ENCODE data around the gene PRKAR1A. TPM values are rescaled to one million over a fixed set of nuclear protein-coding genes. Genes with fewer than 3 reads are reported as not detected.
"Not testable (repeated sequence)": the region's sequence is repeated elsewhere in the genome, so short reads cannot be mapped to it uniquely, and the experiment has no call there.

PRKAR1A gene
- total RNA-seq, 1 donor from 2014 or later: 226 TPM

- no peak for FAIRE-seq
- no peak for TF ChIP-seq CTCF (IDR thresholded peaks at IDR 0.05; ENCODE audit: insufficient read depth, low read length, severe bottlenecking)
- no peak overlapping the region for H3K4me3 ChIP-seq (ENCODE audit: low read depth, low read length)
Measured at GRCh38 chr17:68480885-68481284, 31.3 kb upstream of the PRKAR1A start.

GRCh38 chr17:68482576-68483041 is 29.6 kb upstream of the PRKAR1A start:
- DNase-seq (ENCODE audit: low read depth) (no peak), FAIRE-seq (peak; percentile 40)
- Histone ChIP-seq H3K36me3 (ENCODE audit: control insufficient read depth, insufficient read depth, low read length) (no peaks in the 10 kb centered on the region), H3K27me3 (ENCODE audit: control insufficient read depth, insufficient read depth, low read length) (peaks cover 7% of the 10 kb centered on the region), H3K4me3 (ENCODE audit: low read depth, low read length) (no peak overlapping the region)
- TF ChIP-seq CTCF (IDR thresholded peaks at IDR 0.05; ENCODE audit: insufficient read depth, low read length, severe bottlenecking): no peak

More at GRCh38 chr17:68480885-68481284, 31.3 kb upstream of the PRKAR1A start:
- DNase-seq (ENCODE audit: low read depth): no peak
- Histone ChIP-seq H3K27me3 (ENCODE audit: control insufficient read depth, insufficient read depth, low read length) (peaks cover 7% of the 10 kb centered on the region), H3K36me3 (ENCODE audit: control insufficient read depth, insufficient read depth, low read length) (no peaks in the 10 kb centered on the region)

- TF ChIP-seq CTCF (IDR thresholded peaks at IDR 0.05; ENCODE audit: insufficient read depth, low read length, severe bottlenecking): no peak
- no peak for DNase-seq (ENCODE audit: low read depth)
- H3K36me3 ChIP-seq (ENCODE audit: control insufficient read depth, insufficient read depth, low read length): no peaks in the 10 kb centered on the region
- peaks cover 7% of the 10 kb centered on the region for H3K27me3 ChIP-seq (ENCODE audit: control insufficient read depth, insufficient read depth, low read length)
- no peak for FAIRE-seq
- H3K4me3 ChIP-seq (ENCODE audit: low read depth, low read length): no peak overlapping the region
Measured at GRCh38 chr17:68484458-68484857, 27.8 kb upstream of the PRKAR1A start.

GRCh38 chr17:68489919-68490318 is 22.3 kb upstream of the PRKAR1A start:
- TF ChIP-seq CTCF (IDR thresholded peaks at IDR 0.05; ENCODE audit: insufficient read depth, low read length, severe bottlenecking): no peak
- Histone ChIP-seq H3K27me3 (ENCODE audit: control insufficient read depth, insufficient read depth, low read length) (peaks cover 2% of the 10 kb centered on the region), H3K4me3 (ENCODE audit: low read depth, low read length) (no peak overlapping the region), H3K36me3 (ENCODE audit: control insufficient read depth, insufficient read depth, low read length) (no peaks in the 10 kb centered on the region)
- DNase-seq (ENCODE audit: low read depth) (no peak), FAIRE-seq (no peak)

- FAIRE-seq: no peak
- TF ChIP-seq CTCF (IDR thresholded peaks at IDR 0.05; ENCODE audit: insufficient read depth, low read length, severe bottlenecking): no peak
- H3K27me3 ChIP-seq (ENCODE audit: control insufficient read depth, insufficient read depth, low read length): no peaks in the 10 kb centered on the region
- no peaks in the 10 kb centered on the region for H3K36me3 ChIP-seq (ENCODE audit: control insufficient read depth, insufficient read depth, low read length)
- DNase-seq (ENCODE audit: low read depth): peak; percentile 35
- no peak overlapping the region for H3K4me3 ChIP-seq (ENCODE audit: low read depth, low read length)
Measured at GRCh38 chr17:68491381-68492231, 20.6 kb upstream of the PRKAR1A start.

GRCh38 chr17:68492394-68493054 is 19.7 kb upstream of the PRKAR1A start:
- H3K27me3 ChIP-seq (ENCODE audit: control insufficient read depth, insufficient read depth, low read length); H3K4me3 ChIP-seq (ENCODE audit: low read depth, low read length); H3K36me3 ChIP-seq (ENCODE audit: control insufficient read depth, insufficient read depth, low read length); FAIRE-seq; DNase-seq (ENCODE audit: low read depth): not testable (repeated sequence)
